PC-3 (cell line): ENCODE data around the gene ADAMTS15.

Experiments
- EZH2 ChIP-seq: fragments of 300-600 bp; sonication (generic); IDR thresholded peaks from one replicate; pipeline ENCODE4 v1.6.1; 2017; ENCODE audit warnings: antibody characterized with exemption, mild to moderate bottlenecking, low read length; ENCODE audit not compliant: unreplicated experiment
- EZH2phosphoT487 ChIP-seq: fragments of 300-600 bp; sonication (generic); IDR thresholded peaks from 2 replicates; pipeline ENCODE4 v1.6.1; 2018; ENCODE audit warnings: mild to moderate bottlenecking, antibody characterized with exemption, low read length, borderline replicate concordance
- TF ChIP-seq, protein P1 (sequence below): fragments of 300-600 bp; sonication (generic); conservative IDR thresholded peaks from 2 replicates; pipeline ENCODE4 v1.5.1; 2017; ENCODE audit warnings: antibody characterized with exemption, low read depth, mild to moderate bottlenecking, low read length

DNA sequence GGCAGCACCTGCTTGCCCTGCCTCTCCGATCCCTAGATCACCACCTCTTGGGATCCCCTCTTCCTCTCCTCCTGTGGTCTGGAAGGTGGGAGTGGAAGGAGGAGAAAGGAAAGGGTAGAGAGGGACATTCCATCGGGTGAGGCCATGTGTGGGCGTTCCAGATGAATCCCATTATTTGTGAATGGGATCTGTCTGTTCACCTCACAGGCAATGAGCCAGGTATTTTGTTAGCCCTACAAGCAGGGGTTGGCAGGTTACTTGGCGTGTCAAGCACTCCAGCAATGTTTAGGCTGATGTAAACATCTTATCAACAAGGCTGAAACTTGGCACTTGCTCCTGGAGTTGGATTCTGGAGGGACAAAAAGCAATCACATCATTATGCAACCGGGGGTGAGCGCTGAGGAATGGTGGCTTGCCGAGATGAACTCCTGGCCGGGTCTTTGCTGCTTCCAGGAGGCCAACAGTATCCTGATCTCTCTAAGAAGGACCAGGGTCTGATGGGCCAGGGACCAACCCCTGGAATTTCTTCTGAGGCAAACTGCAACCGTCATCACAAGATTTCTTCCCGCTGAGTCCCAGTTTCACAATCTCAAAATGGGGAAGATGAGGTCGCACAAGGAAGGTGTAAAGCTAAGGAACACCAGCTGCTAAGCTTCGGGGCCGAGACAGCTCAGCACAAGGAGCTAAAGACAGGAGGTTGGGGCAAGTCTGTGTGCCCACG, 27.8 kb upstream of the ADAMTS15 start:
- TF ChIP-seq, protein P1, sequence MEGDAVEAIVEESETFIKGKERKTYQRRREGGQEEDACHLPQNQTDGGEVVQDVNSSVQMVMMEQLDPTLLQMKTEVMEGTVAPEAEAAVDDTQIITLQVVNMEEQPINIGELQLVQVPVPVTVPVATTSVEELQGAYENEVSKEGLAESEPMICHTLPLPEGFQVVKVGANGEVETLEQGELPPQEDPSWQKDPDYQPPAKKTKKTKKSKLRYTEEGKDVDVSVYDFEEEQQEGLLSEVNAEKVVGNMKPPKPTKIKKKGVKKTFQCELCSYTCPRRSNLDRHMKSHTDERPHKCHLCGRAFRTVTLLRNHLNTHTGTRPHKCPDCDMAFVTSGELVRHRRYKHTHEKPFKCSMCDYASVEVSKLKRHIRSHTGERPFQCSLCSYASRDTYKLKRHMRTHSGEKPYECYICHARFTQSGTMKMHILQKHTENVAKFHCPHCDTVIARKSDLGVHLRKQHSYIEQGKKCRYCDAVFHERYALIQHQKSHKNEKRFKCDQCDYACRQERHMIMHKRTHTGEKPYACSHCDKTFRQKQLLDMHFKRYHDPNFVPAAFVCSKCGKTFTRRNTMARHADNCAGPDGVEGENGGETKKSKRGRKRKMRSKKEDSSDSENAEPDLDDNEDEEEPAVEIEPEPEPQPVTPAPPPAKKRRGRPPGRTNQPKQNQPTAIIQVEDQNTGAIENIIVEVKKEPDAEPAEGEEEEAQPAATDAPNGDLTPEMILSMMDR, result no peak
- TF ChIP-seq EZH2phosphoT487, result no peak
- TF ChIP-seq EZH2, result no peak
